ENCODE data around the gene CAMTA1.

The CAMTA1 gene

DNA sequence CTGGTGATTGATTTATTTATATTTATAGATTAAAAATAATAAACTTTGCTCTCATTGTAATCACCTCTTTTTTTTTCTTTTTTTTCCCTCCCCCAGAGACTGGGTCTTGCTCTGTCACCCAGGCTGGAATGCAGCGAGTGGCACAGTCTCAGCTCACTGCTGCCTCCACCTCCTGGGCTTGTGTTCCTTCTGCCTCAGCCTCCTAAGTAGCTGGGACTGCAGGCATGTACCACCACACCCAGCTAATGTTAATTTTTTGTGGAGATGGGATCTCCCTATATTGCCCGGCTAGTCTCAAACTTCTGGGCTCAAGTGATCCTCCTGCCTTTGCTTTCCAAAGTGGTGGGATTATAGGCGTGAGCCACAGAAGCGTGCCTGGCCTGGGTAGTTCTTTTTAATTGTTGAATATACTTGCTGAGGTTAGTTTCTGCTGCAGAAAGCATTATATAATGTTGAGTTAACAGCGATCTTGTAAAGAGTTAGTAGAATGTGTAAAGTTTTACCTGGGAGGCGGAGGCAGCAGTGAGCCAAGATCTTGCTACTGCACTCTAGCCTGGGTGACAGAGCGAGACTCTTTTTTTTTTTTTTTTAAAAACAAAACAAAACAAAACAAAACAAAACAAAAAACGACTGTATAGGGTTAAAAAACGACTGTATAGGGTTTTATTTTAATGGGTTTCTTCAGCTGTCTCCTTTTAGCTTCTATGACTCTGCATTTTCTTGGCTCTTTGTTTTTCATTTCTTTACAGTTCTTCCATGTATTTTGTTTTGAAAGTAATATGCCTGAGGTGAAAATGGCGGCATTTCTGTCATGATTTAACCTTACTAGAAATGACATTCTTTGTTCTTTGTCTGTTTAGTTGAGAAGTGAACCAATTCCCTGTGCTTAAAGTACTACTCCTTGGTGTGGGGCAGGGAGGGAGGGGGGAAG, 82.7 kb downstream of the CAMTA1 start:
- no peak overlapping the region for H3K4me3 ChIP-seq (ENCODE audit: low read depth, low read length)
- no peak for DNase-seq (ENCODE audit: low read depth)

DNA sequence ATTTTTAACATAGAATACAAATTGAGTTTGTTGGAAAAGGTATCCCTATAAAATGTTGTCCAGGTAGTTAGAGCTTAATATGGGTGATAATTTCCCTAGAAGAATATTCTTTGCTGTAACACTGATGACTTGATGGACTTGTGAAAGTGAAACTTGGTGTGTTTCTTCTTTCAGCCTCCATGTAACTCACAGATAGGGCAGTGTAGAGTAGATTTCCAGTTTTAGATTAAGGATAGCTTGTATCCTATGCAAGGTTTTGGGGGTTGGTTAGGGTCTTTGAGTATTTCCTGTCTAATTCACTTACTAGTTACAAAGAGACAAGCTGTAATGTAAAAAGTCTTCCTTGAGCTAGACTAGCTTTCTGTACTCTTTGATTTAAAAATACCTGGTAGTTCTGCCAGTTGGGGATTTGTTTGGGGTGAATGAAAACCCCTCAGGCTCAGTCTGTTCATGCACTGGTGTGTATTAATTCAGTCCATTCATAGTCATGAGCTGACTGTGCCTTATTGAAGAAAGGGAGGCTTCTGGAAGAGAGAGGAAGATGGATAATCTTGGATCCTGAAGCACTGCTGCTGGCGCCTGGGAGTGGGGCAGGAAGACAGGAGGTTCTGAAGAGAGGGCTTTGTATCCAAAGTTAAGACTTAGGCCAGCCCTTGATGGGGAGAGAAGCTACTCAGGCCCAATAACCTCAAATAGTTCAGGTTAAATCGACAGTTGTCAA, 83.6 kb downstream of the CAMTA1 start:
- H3K4me3 ChIP-seq (ENCODE audit: low read depth, low read length) = no peak overlapping the region
- no peak for DNase-seq (ENCODE audit: low read depth)

DNA sequence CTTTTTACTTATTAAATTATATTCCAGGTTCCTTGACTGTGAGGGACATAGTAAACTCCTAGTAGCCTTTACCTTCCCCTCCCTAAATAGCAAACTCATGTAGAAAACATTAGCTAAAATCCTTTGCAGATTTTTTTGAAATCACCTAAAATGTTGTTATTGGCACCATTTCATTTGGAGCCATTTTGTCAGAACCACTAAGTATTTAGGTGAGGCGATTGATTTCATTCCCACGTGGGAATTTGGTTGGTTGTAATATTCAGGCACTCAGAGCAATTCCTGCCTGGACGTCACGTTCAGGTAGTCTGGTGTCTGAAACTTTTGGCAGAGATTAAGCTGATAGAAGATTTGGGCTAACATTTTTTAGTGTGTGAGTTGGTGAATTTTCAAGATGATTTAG, 84.3 kb downstream of the CAMTA1 start:
- no peak overlapping the region for H3K4me3 ChIP-seq (ENCODE audit: low read depth, low read length)
- no peak for DNase-seq (ENCODE audit: low read depth)

DNA sequence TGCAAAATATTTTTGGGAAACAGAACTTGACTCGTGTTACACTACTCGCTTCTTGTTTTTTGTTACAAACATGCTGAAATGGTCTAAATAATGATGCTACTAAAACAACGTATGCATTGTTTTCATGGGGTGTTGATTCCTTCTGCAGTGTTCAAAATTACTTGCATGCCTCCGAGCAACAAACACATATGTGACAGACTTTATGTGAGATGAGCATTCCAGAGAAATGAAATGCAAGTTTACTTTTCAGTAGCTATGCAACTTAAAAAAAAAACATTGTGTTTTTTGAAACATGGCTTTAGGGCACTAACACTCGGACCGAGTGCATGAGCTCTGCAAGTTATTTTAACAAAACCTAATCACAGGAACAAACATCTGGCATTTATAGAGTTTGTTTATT, 84.8 kb downstream of the CAMTA1 start:
- H3K4me3 ChIP-seq (ENCODE audit: low read depth, low read length) = no peak overlapping the region
- DNase-seq (ENCODE audit: low read depth) = no peak

DNA sequence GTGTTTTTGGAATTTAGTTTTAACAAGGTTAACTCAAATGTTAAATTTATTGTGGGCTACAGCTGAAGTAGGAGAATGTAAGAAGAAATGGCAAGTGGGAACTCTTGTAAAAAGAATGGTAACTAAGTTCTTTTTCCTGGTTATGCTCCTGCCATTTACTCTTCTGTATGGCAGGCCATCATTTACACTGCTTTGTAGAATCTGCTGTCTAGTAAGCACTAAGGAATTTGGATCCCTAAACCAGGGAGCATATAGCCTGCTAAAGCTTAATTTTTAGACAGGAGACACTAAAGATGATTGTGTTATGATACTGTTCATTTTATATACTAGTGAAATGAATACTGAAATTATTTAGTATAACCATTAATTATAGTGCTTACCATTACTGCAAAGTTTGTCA, 85.3 kb downstream of the CAMTA1 start:
- H3K4me3 ChIP-seq (ENCODE audit: low read depth, low read length) = no peak overlapping the region
- DNase-seq (ENCODE audit: low read depth) = no peak

DNA sequence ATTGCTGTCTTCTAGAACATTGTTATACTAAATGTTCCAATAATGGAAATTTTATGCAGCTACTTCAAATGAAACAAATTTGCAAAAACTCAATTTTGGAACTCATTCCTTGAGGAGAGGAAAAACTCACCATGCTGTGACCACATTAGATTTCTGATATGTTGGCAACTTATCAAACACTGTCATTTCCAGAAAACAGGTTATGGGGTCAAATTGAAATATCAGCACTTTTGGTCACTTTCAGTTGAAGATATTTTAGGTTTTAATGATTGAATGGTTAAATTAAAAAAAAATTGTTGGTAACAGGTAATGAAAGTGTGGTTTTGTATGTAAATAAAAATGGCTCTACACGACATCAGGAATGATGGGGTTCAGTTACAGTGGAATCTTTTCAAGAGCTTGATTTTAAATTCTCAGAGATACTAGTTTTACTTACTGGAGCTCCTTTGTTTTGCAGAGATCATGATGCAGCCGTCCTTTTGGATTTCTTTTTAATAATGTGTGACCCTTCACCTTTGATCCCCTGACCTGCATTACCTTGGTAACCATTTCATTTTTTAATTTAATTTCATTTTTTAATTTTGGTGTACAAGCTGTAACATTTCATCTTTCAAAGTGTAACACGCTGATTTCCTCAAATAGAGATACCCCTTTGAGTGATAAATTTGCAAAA, 86.2 kb downstream of the CAMTA1 start:
- DNase-seq (ENCODE audit: low read depth) = no peak
- no peak overlapping the region for H3K4me3 ChIP-seq (ENCODE audit: low read depth, low read length)

DNA sequence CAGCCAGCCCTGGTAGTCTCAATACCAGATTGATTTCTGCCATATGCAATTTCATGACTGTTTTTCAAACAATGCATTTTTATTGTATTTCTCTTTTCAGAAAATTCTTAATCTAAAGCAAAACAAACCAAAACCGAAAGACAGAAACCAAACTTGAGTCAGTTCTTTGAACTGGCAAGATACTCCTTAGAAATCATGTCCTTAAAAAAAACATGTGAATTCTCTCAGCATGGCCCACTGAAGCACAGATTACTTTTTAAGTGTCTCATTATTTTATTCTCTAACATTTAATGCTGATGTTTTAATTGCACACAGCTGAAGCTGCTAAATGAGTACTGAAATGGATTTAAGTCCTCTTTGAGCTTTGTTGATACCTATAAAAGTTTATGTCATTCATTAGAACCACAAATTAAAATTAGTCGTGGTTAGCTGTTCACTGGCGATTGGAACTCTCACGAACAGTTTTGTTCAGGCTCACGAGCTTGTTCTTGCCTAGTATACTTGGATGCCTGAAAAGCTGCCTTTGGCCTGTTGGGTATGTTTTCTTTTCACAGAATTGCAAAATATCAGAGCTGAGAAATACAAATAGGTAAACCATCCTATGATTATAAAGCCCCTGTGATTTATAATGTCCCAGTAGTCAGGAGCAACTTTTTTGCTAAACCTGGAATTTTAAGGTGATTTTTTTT, 87.5 kb downstream of the CAMTA1 start:
- DNase-seq (ENCODE audit: low read depth) = no peak

DNA sequence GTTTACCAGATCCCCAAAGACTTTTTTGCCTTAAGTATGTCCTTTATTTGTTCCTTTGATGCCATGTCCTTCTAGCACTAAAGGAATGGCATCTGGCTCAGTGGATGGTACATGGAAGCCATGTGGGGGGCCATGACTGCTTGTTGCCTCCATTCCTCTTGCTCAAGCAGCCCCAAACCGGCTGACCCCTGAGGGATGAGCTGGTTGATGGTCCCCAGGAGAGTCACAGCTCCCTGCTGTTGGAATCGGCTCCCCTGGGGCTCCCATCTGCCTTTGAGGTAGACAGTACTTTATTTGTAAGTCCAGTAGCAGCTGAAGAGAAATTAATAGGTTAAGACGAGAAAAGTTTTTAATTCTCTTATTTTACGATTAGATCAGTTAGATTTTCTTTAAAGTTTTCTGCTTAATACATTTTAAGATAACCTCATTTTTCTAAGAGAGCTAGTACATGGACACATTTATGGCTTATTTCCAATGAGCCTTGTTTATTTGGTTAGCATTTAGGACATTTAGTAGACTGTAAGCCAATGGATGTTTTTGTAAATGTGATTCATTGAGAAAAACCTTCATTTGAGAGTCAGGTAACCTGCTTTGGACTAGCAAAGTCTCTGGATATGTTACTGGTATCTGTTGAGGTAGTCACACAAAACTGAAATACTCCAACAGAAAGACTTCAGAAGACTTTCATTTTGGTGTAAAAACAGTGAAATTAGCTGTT, 88.2 kb downstream of the CAMTA1 start:
- DNase-seq (ENCODE audit: low read depth) = no peak
- H3K4me3 ChIP-seq (ENCODE audit: low read depth, low read length) = no peak overlapping the region

More for the DNA sequence above, 87.5 kb downstream of the CAMTA1 start:
- no peak overlapping the region for H3K4me3 ChIP-seq (ENCODE audit: low read depth, low read length)

DNA sequence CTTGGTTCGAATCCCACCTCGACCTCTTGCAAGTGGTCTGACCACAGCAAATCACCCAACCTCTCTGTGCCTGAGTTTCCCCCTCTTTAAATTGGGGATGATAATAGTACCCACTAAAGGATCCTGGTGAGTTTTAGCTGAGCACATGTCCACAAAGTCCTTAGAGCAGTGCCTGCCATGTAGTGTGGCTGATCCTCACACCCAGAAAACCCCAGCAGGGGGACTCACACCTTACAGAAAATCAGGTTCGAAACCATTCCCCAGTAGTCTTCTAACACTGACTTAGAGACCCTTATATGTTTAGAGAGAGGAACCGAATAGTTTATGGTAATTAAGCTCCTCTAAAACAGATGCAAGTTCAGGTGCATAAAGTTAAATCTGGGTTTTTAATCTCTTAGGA, 89.0 kb downstream of the CAMTA1 start:
- no peak overlapping the region for H3K4me3 ChIP-seq (ENCODE audit: low read depth, low read length)
- no peak for DNase-seq (ENCODE audit: low read depth)

DNA sequence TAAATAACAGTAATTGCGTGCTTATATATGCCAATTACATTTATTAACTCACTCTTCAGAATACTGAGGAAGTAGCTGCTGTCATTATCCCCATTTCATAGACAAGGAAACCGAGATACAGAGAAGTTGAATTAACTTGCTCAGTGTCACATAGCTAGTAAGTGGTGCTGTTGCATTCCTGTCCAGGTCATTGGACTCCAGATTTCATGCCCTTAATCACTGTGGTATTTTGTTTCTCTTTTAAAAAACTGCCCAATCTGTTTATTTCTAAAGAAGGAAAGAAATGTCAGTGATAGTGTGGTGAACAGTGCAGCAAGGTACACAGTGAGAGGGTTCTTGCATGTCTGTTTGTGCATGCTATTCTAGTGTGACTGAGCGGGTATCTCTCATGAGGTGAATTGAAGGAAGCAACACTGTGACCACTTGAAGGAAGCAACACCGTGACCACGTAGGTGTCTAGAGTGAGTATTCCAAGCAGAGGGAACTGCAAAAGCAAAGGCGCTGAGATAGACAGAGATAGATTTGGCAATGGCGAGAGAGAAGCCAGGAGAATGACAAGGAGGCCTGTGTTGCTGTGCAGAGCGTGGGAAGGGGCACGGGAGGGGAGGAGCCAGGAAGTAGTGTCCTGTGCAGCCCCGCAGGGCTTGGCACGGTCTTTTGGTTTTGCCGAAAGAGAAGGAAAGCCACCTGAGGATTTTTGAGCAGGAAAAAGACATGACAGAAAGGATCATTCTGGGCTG, 95.9 kb downstream of the CAMTA1 start:
- no peak overlapping the region for H3K4me3 ChIP-seq (ENCODE audit: low read depth, low read length)
- no peak for DNase-seq (ENCODE audit: low read depth)

DNA sequence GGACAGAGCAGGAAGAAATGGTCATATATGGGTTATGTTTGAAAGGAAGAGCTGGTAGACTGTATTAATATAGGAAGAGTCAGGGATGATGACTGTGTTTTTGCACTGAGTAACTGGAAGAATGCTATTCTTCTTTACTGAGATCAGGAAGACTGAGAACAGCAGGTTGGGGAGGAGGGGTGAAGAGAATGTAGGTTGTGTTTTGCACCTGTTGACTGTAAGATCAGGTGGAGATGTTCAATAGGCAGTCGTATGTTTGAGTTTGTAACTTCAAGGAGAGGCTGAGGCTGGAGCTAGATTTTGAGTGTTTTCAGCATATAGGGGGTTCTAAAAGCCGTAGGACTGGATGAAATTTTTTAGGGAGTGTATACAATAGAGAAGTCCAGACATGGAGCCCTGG, 97.2 kb downstream of the CAMTA1 start:
- DNase-seq (ENCODE audit: low read depth) = no peak
- no peak overlapping the region for H3K4me3 ChIP-seq (ENCODE audit: low read depth, low read length)

DNA sequence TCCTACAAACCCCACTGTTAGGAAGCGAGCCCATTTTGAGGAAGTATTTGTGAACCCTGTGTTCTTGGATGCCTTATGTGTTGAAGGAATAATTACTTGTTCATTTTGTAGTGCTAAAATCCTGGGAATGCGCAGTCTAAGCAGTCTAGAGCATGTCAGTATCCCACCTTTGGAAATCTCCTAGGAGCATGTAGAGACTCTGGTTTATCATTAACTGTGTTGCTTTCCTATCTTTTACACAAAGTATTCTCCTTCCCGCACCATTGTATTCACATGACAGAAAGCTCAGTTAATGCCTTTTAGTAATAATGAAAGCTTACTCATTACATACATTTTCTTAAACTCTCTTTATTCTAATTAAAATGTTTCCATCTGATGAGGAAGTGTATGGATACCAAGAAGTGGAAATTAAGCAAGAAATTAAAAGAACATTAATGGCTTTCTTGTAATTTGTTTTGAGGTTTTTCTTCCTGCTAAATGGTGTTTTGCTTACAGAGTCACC, 99.4 kb downstream of the CAMTA1 start:
- DNase-seq (ENCODE audit: low read depth) = no peak
- H3K4me3 ChIP-seq (ENCODE audit: low read depth, low read length) = no peak overlapping the region

DNA sequence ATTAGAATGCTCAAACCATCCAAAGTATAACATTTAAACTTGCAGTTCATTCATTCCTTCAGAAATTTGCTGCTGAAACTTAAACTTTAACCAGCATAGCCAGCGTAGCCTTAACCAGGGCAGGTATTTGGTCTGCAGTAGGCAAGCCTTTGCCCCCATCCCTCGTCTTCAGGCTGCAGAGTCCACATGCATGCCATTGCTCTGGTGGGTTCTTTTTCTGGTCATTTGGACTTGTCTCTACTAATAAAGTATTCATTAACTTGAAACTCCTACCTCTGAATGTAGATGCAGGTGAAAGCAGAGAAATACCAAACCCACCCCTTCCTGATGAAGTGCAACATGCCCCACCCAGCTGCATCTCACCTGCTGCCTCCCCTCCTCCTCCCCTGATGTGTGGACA, 100.2 kb downstream of the CAMTA1 start:
- no peak for DNase-seq (ENCODE audit: low read depth)
- H3K4me3 ChIP-seq (ENCODE audit: low read depth, low read length) = no peak overlapping the region

DNA sequence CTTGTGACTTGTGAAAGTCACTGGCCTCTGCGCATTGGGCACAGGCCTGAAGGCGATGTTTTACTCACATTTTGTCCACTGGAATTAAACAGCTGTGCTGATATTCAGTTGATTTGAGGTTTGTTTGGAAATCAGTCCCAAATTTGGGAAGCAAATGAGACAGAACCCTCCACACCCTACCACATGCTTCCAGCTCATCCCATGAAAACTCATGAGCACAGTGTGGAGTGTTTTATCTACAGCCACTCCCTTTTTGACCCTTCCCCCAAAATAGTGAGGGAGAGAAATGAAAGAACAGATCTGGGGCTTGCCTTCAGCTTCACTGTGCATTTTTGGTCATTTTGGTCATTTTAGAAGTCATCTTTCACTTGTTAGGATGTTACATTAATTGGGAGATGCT, 101.3 kb downstream of the CAMTA1 start:
- DNase-seq (ENCODE audit: low read depth) = no peak

DNA sequence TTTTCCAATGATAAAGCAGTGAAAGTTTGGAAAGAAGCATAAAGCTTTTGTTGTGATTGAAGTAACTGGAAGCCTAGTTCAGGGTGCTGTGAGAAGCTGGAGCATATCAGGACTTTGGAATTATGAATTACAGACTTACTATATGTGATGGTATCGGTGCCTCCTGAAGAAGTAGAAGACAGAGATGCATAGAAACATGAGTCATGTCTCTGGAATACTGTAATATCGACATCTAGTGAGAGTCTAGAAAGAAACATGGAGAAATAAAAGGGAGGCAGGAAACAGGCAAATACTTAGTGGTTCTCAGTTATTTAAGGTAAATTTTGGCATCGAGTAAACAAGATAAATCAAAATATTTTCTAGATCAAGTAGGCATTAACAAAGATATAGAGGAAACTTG, 103.0 kb downstream of the CAMTA1 start:
- no peak overlapping the region for H3K4me3 ChIP-seq (ENCODE audit: low read depth, low read length)
- DNase-seq (ENCODE audit: low read depth) = no peak

More for the DNA sequence above, 101.3 kb downstream of the CAMTA1 start:
- no peak overlapping the region for H3K4me3 ChIP-seq (ENCODE audit: low read depth, low read length)

DNA sequence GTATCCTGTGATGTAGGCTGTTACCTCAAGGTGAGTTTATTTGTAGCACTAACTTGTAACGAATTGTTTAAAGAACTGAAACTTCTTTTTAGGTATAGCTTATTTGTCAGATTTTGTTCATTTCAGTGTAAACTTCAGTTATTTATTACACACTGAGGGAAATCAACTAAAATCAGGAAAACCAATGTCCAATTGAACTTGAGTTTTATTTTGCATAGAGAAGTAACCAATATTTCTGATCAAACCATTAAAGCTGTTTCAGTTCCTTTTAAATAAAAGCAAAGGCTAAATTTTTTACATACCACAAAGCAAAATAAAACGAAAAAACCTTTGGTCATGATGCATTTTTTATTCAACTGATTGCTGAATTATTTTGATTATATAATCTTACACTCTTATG, 103.6 kb downstream of the CAMTA1 start:
- DNase-seq (ENCODE audit: low read depth) = no peak
- H3K4me3 ChIP-seq (ENCODE audit: low read depth, low read length) = no peak overlapping the region

DNA sequence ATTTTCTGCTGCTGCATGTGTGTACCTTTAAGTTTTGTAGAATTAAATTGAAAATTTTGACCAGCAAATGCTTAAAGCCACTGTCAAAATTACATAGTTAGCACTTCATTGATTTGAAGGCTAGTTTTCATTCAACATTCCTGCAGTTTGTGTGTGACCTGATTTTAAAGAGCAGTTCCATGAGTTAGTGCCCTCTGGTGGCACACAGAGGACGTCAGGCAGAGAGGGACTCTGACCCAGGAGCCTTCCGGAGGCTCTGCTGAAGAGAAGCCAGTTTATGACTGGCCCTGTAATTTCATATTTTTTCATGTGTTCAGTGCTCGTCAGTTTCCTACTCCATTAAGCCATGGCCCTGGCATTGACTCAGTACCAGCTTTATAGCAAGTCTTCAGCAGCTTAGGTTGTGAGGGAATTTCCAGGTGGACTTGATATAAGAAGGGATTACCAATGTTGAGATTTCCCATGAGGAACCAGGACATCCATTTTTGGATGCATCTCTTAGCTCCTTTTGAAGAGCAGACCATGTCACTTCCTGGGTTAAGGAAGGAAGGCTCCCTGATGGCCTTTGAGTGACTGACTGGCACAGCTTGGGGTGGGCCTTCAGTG, 104.7 kb downstream of the CAMTA1 start:
- H3K4me3 ChIP-seq (ENCODE audit: low read depth, low read length) = no peak overlapping the region
- no peak for DNase-seq (ENCODE audit: low read depth)

DNA sequence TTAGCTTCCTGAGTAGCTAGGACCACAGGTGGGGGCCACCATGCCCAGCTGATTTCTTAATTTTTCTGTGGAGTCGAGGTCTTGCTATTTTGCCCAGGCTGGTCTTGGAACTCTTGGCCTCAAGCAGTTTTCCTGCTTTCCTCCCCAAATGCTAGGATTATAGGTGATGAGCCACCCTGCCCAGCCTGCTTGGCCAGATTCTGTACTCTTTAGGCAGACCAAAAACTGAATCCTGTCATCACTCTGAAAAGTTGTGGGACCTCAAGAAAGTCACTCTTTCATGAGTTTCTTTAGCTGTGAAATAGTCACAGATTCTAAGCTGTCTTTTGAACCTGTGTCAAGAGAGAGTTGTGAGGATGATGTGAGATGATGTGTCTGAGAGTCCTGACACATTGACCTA, 105.4 kb downstream of the CAMTA1 start:
- no peak overlapping the region for H3K4me3 ChIP-seq (ENCODE audit: low read depth, low read length)
- no peak for DNase-seq (ENCODE audit: low read depth)
